HCT116 (cell line): Measurements from ENCODE around the gene SLC27A4. TPM values are rescaled to one million over a fixed set of nuclear protein-coding genes. Genes with fewer than 3 reads are reported as not detected.

ENCODE experiments used
- ATAC-seq: fragments of 200-7000 bp; cut with Tn5 transposase; 2 replicates; pipeline ENCODE4 v1.9.1; 2020; ENCODE audit warnings: mild to moderate bottlenecking, moderate library complexity
- BruUV-seq: library from RNA; stranded (reverse); fragments of 400-500 nt; replicated peaks from 2 replicates; lab custom pipeline; 2021; lab: Mats Ljungman, UMichigan
- CTCF ChIA-PET: fragments of 300-600 bp; sonication (Branson Sonifier 250); formaldehyde crosslinking; loops from one replicate; lab custom pipeline; 2021; ENCODE audit warnings: antibody characterized with exemption; lab: Charles Lee
- POLR2A ChIA-PET: fragments of 300-600, 350-600 bp; sonication (Branson Sonifier 250); formaldehyde crosslinking; loops from one replicate; lab custom pipeline; 2021; ENCODE audit warnings: antibody characterized with exemption; lab: Charles Lee
- RAD21 ChIA-PET, 2 experiments: fragments of 300-600 bp; sonication (Branson Sonifier 250); formaldehyde crosslinking; loops; one replicate each; lab custom pipeline; 2023; ENCODE audit warnings: low total read pairs in 2 of 2; ENCODE audit not compliant: uncharacterized antibody in 2 of 2, unreplicated experiment in 2 of 2, low non-redundant PET in 1 of 2; lab: Charles Lee
- DNase-seq: peaks from one replicate; pipeline ENCODE4 v3.0.0-alpha.2; 2010; ENCODE audit warnings: low read depth, low spot score
- H2AFZ ChIP-seq: fragments of 200-600 bp; shearing (Covaris generic), sonication (generic); 2 replicates; pipeline ENCODE4 v1.6.1; 2017; ENCODE audit warnings: low read depth, mixed run types, mixed read lengths, antibody characterized with exemption, low read length; ENCODE audit not compliant: poor library complexity, severe bottlenecking
- H3K27ac ChIP-seq: 2 replicates; pipeline ENCODE4 v1.5.1; 2012; ENCODE audit warnings: low read depth, low read length
- H3K27me3 ChIP-seq: fragments of 200-600 bp; sonication (generic); 2 replicates; pipeline ENCODE4 v1.6.1; 2016; ENCODE audit warnings: mixed run types, low read length, mixed read lengths; ENCODE audit not compliant: insufficient read depth
- H3K36me3 ChIP-seq, 2 experiments: fragments of 200-500 bp in 1 of 2; fragments of 200-600 bp in 1 of 2; sonication (Bioruptor generic) in 1 of 2; sonication (generic) in 1 of 2; 2 replicates each; pipeline versions ENCODE4 v1.5.1 to v1.6.1; 2014 to 2016; ENCODE audit warnings: low read length in 2 of 2, inconsistent platforms in 1 of 2, mixed read lengths in 1 of 2, mixed run types in 1 of 2; ENCODE audit not compliant: insufficient read depth in 2 of 2, control insufficient read depth in 1 of 2
- H3K4me1 ChIP-seq, 2 experiments: fragments of 200-600 bp in 1 of 2; sonication (generic) in 1 of 2; 2 replicates each; pipeline versions ENCODE4 v1.5.1 to v1.6.1; 2012 to 2017; ENCODE audit warnings: low read length in 2 of 2, inconsistent platforms in 1 of 2, mild to moderate bottlenecking in 1 of 2, mixed read lengths in 1 of 2, mixed run types in 1 of 2, moderate library complexity in 1 of 2; ENCODE audit not compliant: insufficient read depth in 2 of 2, control insufficient read depth in 1 of 2
- H3K4me2 ChIP-seq: fragments of 200-600 bp; sonication (generic); 2 replicates; pipeline ENCODE4 v1.6.1; 2017; ENCODE audit warnings: mixed run types, low read length, mixed read lengths
- H3K4me3 ChIP-seq, 2 experiments: fragments of 200-600 bp in 1 of 2; sonication (generic) in 1 of 2; replicated peaks in 1 of 2; 2 replicates each; pipeline ENCODE4 v1.5.1; 2011 to 2016; ENCODE audit warnings: low read length in 2 of 2, control low read depth in 1 of 2, low read depth in 1 of 2, mild to moderate bottlenecking in 1 of 2, mixed read lengths in 1 of 2, mixed run types in 1 of 2
- H3K79me2 ChIP-seq: fragments of 200-600 bp; sonication (generic); 2 replicates; pipeline ENCODE4 v1.6.1; 2017; ENCODE audit warnings: mild to moderate bottlenecking, mixed run types, low read length, moderate library complexity, mixed read lengths; ENCODE audit not compliant: insufficient read depth
- H3K9ac ChIP-seq: fragments of 200-600 bp; sonication (generic); 2 replicates; pipeline ENCODE4 v1.6.1; 2016; ENCODE audit warnings: low read length, mixed read lengths
- H3K9me2 ChIP-seq: fragments of 200-600 bp; sonication (generic), shearing (Covaris generic); 2 replicates; pipeline ENCODE4 v1.6.1; 2017; ENCODE audit warnings: mixed run types, mild to moderate bottlenecking, moderate library complexity; ENCODE audit not compliant: insufficient read depth
- H3K9me3 ChIP-seq, 2 experiments: fragments of 200-500 bp in 1 of 2; fragments of 200-600 bp in 1 of 2; sonication (Bioruptor generic) in 1 of 2; sonication (generic) in 1 of 2; 2 replicates each; pipeline ENCODE4 v1.6.1; 2014 to 2017; ENCODE audit warnings: low read length in 2 of 2, mixed read lengths in 2 of 2, inconsistent platforms in 1 of 2, low read depth in 1 of 2, mild to moderate bottlenecking in 1 of 2, mixed run types in 1 of 2, moderate library complexity in 1 of 2; ENCODE audit not compliant: control insufficient read depth in 1 of 2, insufficient read depth in 1 of 2
- H4K20me1 ChIP-seq: fragments of 200-600 bp; sonication (generic), shearing (Covaris generic); 2 replicates; pipeline ENCODE4 v1.6.1; 2017; ENCODE audit warnings: mixed run types, mild to moderate bottlenecking, moderate library complexity; ENCODE audit not compliant: insufficient read depth
- EGR1 ChIP-seq: IDR thresholded peaks from 2 replicates; pipeline ENCODE4 v1.6.1; 2012; ENCODE audit warnings: low read depth
- JUND ChIP-seq: IDR thresholded peaks from 2 replicates; pipeline ENCODE4 v1.6.1; 2012
- POLR2A ChIP-seq: IDR thresholded peaks from 2 replicates; pipeline ENCODE4 v1.7.0; 2011; ENCODE audit warnings: borderline replicate concordance; ENCODE audit not compliant: insufficient read depth, insufficient read length; ENCODE audit errors: extremely low read depth
- POLR2AphosphoS5 ChIP-seq: IDR thresholded peaks from 2 replicates; pipeline ENCODE4 v1.6.1; 2011; ENCODE audit warnings: mild to moderate bottlenecking, low read depth, low read length, moderate library complexity
- RAD21 ChIP-seq: IDR thresholded peaks from 2 replicates; pipeline ENCODE4 v1.6.1; 2012; ENCODE audit warnings: low read depth, mild to moderate bottlenecking
- SIN3A ChIP-seq: IDR thresholded peaks from 2 replicates; pipeline ENCODE4 v1.6.1; 2012; ENCODE audit warnings: low read depth
- SP1 ChIP-seq: IDR thresholded peaks from 2 replicates; pipeline ENCODE4 v1.6.1; 2012; ENCODE audit warnings: low read depth
- YY1 ChIP-seq: IDR thresholded peaks from 2 replicates; pipeline ENCODE4 v1.6.1; 2011; ENCODE audit warnings: low read length, low read depth, moderate library complexity, mild to moderate bottlenecking; ENCODE audit not compliant: insufficient replicate concordance; ENCODE audit errors: extremely low read depth
- ZNF274 ChIP-seq: fragments of 200-500 bp; sonication (Bioruptor generic); IDR thresholded peaks from 2 replicates; pipeline ENCODE4 v1.6.1; 2014; ENCODE audit warnings: mild to moderate bottlenecking, low read depth, low read length, inconsistent platforms
- intact Hi-C: fragments of 100-400 bp; cut with micrococcal nuclease; formaldehyde crosslinking; loops from 2 replicates; pipeline ENCODE4 v1.10.0; 2022
- total RNA-seq: library from RNA; stranded (reverse); gene quantifications from one replicate; pipeline ENCODE4 v1.2.1, GENCODE V29; 2021; ENCODE audit not compliant: unreplicated experiment
- TF ChIP-seq, protein P1 (sequence below), 3 experiments: fragments of 200-600 bp in 1 of 3; sonication (generic) in 1 of 3; IDR thresholded peaks in 2 of 3; conservative IDR thresholded peaks in 1 of 3; 2 replicates each; pipeline ENCODE4 v1.5.1; 2012 to 2017; ENCODE audit warnings: low read depth in 2 of 3, low read length in 2 of 3, antibody characterized with exemption in 1 of 3, borderline replicate concordance in 1 of 3, control low read depth in 1 of 3, mild to moderate bottlenecking in 1 of 3, mixed read lengths in 1 of 3, mixed run types in 1 of 3, moderate library complexity in 1 of 3; ENCODE audit not compliant: insufficient read depth in 1 of 3
- TF ChIP-seq, protein P2 (sequence below): IDR thresholded peaks from 2 replicates; pipeline ENCODE4 v1.6.1; 2011; ENCODE audit warnings: mild to moderate bottlenecking, low read length, moderate library complexity; ENCODE audit not compliant: insufficient replicate concordance; ENCODE audit errors: extremely low read depth

SLC27A4 gene
- total RNA-seq, 1 experiment from 2014 or later, result 33.9 TPM

DNA sequence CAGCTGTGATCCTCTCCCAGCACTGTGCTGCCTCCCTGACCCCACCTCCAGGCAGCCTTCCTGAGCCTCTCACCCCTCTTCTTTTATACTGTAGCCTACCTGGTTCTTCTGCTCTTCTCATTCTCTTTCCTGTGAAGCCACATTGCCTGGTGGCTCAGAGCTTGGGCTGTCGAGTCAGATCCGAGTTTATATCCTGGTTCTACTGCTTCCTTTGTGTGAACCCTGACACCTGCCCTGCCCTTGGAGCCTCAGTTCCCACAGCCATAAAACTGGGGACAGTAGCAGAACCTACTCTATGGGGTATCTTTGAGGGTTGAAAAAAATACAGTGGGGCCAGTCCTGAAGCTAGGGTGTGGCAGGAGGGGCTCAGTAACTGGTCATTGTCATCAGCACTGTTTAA lies 8.8 kb downstream of the SLC27A4 start:
- ChIA-PET CTCF (no interaction called here), POLR2A (no interaction called here), RAD21 (no interaction called here)
- Histone ChIP-seq H3K36me3 (peaks cover 16 to 25% of the 10 kb centered on the region in 2 experiments), H2AFZ (no peak overlapping the region), H3K4me3 (no peak overlapping the region), H3K9me3 (no peaks in the 10 kb centered on the region), H3K27ac (no peak overlapping the region), H3K9me2 (no peaks in the 10 kb centered on the region), H3K27me3 (no peaks in the 10 kb centered on the region), H3K79me2 (no peaks in the 10 kb centered on the region), H4K20me1 (no peaks in the 10 kb centered on the region), H3K9ac (no peak overlapping the region), H3K4me2 (no peak overlapping the region), H3K4me1 (no peaks in the 10 kb centered on the region; a peak in 1 of 4 replicates)
- BruUV-seq, result no TSS peak
- no peak for DNase-seq
- no peak for TF ChIP-seq EGR1
- TF ChIP-seq JUND, result no peak
- TF ChIP-seq RAD21, result no peak
- TF ChIP-seq SP1, result no peak
- TF ChIP-seq ZNF274, result no peak
- TF ChIP-seq SIN3A, result no peak
- no peak for TF ChIP-seq YY1
- no peak for TF ChIP-seq POLR2AphosphoS5
- TF ChIP-seq, protein P1, sequence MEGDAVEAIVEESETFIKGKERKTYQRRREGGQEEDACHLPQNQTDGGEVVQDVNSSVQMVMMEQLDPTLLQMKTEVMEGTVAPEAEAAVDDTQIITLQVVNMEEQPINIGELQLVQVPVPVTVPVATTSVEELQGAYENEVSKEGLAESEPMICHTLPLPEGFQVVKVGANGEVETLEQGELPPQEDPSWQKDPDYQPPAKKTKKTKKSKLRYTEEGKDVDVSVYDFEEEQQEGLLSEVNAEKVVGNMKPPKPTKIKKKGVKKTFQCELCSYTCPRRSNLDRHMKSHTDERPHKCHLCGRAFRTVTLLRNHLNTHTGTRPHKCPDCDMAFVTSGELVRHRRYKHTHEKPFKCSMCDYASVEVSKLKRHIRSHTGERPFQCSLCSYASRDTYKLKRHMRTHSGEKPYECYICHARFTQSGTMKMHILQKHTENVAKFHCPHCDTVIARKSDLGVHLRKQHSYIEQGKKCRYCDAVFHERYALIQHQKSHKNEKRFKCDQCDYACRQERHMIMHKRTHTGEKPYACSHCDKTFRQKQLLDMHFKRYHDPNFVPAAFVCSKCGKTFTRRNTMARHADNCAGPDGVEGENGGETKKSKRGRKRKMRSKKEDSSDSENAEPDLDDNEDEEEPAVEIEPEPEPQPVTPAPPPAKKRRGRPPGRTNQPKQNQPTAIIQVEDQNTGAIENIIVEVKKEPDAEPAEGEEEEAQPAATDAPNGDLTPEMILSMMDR (IDR thresholded peaks at IDR 0.05 in 2 of 3, conservative IDR thresholded peaks at IDR 0.05 in 1 of 3; ENCODE audit: borderline replicate concordance in 1 of 3, insufficient read depth in 1 of 3, low read depth in 2 of 3, low read length in 2 of 3), result no peak
- TF ChIP-seq, protein P2, sequence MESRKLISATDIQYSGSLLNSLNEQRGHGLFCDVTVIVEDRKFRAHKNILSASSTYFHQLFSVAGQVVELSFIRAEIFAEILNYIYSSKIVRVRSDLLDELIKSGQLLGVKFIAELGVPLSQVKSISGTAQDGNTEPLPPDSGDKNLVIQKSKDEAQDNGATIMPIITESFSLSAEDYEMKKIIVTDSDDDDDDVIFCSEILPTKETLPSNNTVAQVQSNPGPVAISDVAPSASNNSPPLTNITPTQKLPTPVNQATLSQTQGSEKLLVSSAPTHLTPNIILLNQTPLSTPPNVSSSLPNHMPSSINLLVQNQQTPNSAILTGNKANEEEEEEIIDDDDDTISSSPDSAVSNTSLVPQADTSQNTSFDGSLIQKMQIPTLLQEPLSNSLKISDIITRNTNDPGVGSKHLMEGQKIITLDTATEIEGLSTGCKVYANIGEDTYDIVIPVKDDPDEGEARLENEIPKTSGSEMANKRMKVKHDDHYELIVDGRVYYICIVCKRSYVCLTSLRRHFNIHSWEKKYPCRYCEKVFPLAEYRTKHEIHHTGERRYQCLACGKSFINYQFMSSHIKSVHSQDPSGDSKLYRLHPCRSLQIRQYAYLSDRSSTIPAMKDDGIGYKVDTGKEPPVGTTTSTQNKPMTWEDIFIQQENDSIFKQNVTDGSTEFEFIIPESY, result no peak
- no peak for TF ChIP-seq POLR2A
- no peak for ATAC-seq
- intact Hi-C loops, result loop anchor here (10.0 kb wide), 1 partner anchor 154 kb away; the partner anchor contains the start of gene CIZ1
